Globus pallidus (tissue), 1 donor: Measurements from ENCODE around the gene SMS.

Experiments
- DNase-seq: peaks from one replicate; pipeline ENCODE4 v3.0.0-alpha.2; 2015; ENCODE audit warnings: low spot score

SMS gene

GRCh38 chrX:21940356-21940829, at the start of gene SMS:
TSS of gene SMS (plus strand) at chrX:21940709. CDS start at chrX:21940825, 116 bp downstream.
- peak; percentile 52 for DNase-seq

- DNase-seq, result peak; percentile 9
These were observed 35.2 kb upstream of the SMS start for GRCh38 chrX:21905313-21905712.

GRCh38 chrX:21905953-21906352, 34.6 kb upstream of the SMS start:
- DNase-seq, result no peak

- DNase-seq, result no peak
These were observed 33.2 kb upstream of the SMS start for GRCh38 chrX:21907260-21907659.

- DNase-seq, result no peak
These were observed 29.0 kb upstream of the SMS start for GRCh38 chrX:21911481-21911880.

- no peak for DNase-seq
These were observed 28.3 kb upstream of the SMS start for GRCh38 chrX:21912220-21912619.

- DNase-seq, result no peak
These were observed 27.5 kb upstream of the SMS start for GRCh38 chrX:21912989-21913388.

- no peak for DNase-seq
These were observed 14.4 kb upstream of the SMS start for GRCh38 chrX:21926116-21926515.

GRCh38 chrX:21926527-21927278, 13.8 kb upstream of the SMS start:
- DNase-seq, result no peak

- no peak for DNase-seq
These were observed 11.3 kb upstream of the SMS start for GRCh38 chrX:21929209-21929608.

- DNase-seq, result no peak
These were observed 9.5 kb upstream of the SMS start for GRCh38 chrX:21930986-21931385.

GRCh38 chrX:21932292-21933002, 8.1 kb upstream of the SMS start:
- no peak for DNase-seq

- DNase-seq, result no peak
These were observed 7.4 kb upstream of the SMS start for GRCh38 chrX:21933077-21933476.

GRCh38 chrX:21934414-21934813, 6.1 kb upstream of the SMS start:
- DNase-seq, result no peak

- DNase-seq, result no peak
These were observed 603 bp upstream of the SMS start for GRCh38 chrX:21939906-21940305.

- no peak for DNase-seq
These were observed 3.1 kb downstream of the SMS start for GRCh38 chrX:21943460-21944135.

GRCh38 chrX:21944136-21944615, 3.7 kb downstream of the SMS start:
- DNase-seq, result no peak

- no peak for DNase-seq
These were observed 6.6 kb downstream of the SMS start for GRCh38 chrX:21946925-21947641.

- no peak for DNase-seq
These were observed 7.2 kb downstream of the SMS start for GRCh38 chrX:21947671-21948070.

GRCh38 chrX:21948897-21949578, 8.5 kb downstream of the SMS start:
- DNase-seq, result no peak

GRCh38 chrX:21949689-21950088, 9.2 kb downstream of the SMS start:
- no peak for DNase-seq
